ENCODE results near the gene MAP1LC3C.

The MAP1LC3C gene

GRCh38 chr1:241963722-241964121 is 35.2 kb downstream of the MAP1LC3C start:
- TF ChIP-seq SIN3A (IDR thresholded peaks at IDR 0.05; ENCODE audit: borderline replicate concordance, insufficient read depth, low read length) (no peak), FOXP2 (optimal IDR thresholded peaks at IDR 0.05; ENCODE audit: borderline replicate concordance, extremely low read depth, extremely low read length, insufficient read depth) (no peak), POLR2AphosphoS5 (IDR thresholded peaks at IDR 0.05; ENCODE audit: low read depth, low read length) (no peak), TAF1 (IDR thresholded peaks at IDR 0.05; ENCODE audit: borderline replicate concordance, insufficient read depth, low read length) (no peak)
- TF ChIP-seq, protein P1, sequence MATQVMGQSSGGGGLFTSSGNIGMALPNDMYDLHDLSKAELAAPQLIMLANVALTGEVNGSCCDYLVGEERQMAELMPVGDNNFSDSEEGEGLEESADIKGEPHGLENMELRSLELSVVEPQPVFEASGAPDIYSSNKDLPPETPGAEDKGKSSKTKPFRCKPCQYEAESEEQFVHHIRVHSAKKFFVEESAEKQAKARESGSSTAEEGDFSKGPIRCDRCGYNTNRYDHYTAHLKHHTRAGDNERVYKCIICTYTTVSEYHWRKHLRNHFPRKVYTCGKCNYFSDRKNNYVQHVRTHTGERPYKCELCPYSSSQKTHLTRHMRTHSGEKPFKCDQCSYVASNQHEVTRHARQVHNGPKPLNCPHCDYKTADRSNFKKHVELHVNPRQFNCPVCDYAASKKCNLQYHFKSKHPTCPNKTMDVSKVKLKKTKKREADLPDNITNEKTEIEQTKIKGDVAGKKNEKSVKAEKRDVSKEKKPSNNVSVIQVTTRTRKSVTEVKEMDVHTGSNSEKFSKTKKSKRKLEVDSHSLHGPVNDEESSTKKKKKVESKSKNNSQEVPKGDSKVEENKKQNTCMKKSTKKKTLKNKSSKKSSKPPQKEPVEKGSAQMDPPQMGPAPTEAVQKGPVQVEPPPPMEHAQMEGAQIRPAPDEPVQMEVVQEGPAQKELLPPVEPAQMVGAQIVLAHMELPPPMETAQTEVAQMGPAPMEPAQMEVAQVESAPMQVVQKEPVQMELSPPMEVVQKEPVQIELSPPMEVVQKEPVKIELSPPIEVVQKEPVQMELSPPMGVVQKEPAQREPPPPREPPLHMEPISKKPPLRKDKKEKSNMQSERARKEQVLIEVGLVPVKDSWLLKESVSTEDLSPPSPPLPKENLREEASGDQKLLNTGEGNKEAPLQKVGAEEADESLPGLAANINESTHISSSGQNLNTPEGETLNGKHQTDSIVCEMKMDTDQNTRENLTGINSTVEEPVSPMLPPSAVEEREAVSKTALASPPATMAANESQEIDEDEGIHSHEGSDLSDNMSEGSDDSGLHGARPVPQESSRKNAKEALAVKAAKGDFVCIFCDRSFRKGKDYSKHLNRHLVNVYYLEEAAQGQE (IDR thresholded peaks at IDR 0.05; ENCODE audit: insufficient read depth in 1 of 2, low read depth in 2 of 2, low read length in 2 of 2), result no peak

- TF ChIP-seq POLR2AphosphoS5 (IDR thresholded peaks at IDR 0.05; ENCODE audit: low read depth, low read length) (no peak), FOXP2 (optimal IDR thresholded peaks at IDR 0.05; ENCODE audit: borderline replicate concordance, extremely low read depth, extremely low read length, insufficient read depth) (no peak), SIN3A (IDR thresholded peaks at IDR 0.05; ENCODE audit: borderline replicate concordance, insufficient read depth, low read length) (no peak)
These were observed 36.7 kb downstream of the MAP1LC3C start for GRCh38 chr1:241962153-241962552.

DNA sequence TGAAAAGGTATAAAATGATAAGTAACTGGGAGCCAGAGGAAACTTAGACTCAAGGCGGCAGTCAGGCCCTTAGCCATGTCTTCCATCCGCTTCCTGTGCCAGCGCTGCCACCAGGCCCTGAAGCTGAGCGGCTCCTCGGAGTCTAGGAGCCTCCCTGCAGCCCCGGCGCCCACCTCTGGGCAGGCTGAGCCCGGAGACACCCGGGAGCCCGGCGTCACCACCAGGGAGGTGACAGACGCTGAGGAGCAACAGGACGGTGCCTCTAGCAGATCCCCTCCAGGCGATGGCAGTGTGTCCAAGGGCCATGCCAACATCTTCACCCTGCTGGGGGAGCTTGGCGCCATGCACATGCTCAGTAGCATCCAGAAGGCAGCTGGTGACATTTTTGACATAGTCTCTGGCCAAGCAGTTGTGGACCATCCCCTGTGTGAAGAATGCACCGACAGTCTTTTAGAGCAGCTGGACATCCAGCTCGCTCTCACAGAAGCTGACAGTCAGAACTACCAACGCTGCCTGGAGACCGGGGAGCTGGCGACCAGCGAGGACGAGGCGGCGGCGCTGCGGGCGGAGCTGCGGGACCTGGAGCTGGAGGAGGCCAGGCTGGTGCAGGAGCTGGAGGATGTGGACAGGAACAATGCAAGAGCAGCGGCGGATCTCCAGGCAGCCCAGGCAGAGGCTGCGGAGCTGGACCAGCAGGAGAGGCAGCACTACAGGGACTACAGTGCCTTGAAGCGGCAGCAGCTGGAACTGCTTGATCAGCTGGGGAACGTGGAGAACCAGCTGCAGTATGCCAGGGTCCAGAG is 41.0 kb downstream of the MAP1LC3C start, which contains the start of gene BECN2:
Gene BECN2, plus strand, starts transcription at position 76 of the 803 bp plus-strand sequence. Its CDS starts 0 bp downstream, at position 76.
- TF ChIP-seq TAF1 (IDR thresholded peaks at IDR 0.05; ENCODE audit: borderline replicate concordance, insufficient read depth, low read length) (no peak), SIN3A (IDR thresholded peaks at IDR 0.05; ENCODE audit: borderline replicate concordance, insufficient read depth, low read length) (no peak), FOXP2 (optimal IDR thresholded peaks at IDR 0.05; ENCODE audit: borderline replicate concordance, extremely low read depth, extremely low read length, insufficient read depth) (no peak), POLR2AphosphoS5 (IDR thresholded peaks at IDR 0.05; ENCODE audit: low read depth, low read length) (no peak)
- TF ChIP-seq, protein P1 (IDR thresholded peaks at IDR 0.05; ENCODE audit: insufficient read depth in 1 of 2, low read depth in 2 of 2, low read length in 2 of 2), result no peak

DNA sequence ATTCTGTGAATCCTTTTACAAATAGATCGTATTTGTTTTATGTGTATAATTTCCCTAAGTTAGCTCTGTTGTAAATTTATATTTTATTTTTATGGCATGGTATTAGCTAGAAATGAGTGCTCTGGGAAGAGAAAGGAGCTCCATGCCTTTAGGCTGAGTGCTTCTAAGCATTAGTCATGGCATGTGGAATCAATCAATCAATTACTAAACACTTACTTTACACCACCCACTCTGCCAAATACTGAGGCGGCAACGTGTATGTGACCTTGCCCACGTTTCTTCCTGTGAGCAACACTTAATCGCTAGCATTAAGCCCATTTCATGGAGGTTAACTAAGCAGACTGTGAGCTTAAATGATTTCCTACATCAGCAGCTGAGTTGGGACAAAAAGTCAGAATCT is 48.5 kb downstream of the MAP1LC3C start:
- TF ChIP-seq FOXP2 (optimal IDR thresholded peaks at IDR 0.05; ENCODE audit: borderline replicate concordance, extremely low read depth, extremely low read length, insufficient read depth), result no peak
- TF ChIP-seq TAF1 (IDR thresholded peaks at IDR 0.05; ENCODE audit: borderline replicate concordance, insufficient read depth, low read length), result no peak
- TF ChIP-seq POLR2AphosphoS5 (IDR thresholded peaks at IDR 0.05; ENCODE audit: low read depth, low read length), result no peak
- TF ChIP-seq SIN3A (IDR thresholded peaks at IDR 0.05; ENCODE audit: borderline replicate concordance, insufficient read depth, low read length), result no peak
- TF ChIP-seq, protein P1 (IDR thresholded peaks at IDR 0.05; ENCODE audit: insufficient read depth in 1 of 2, low read depth in 2 of 2, low read length in 2 of 2), result no peak

GRCh38 chr1:241947354-241947753 is 51.5 kb downstream of the MAP1LC3C start:
- no peak for TF ChIP-seq TAF1 (IDR thresholded peaks at IDR 0.05; ENCODE audit: borderline replicate concordance, insufficient read depth, low read length)
- TF ChIP-seq FOXP2 (optimal IDR thresholded peaks at IDR 0.05; ENCODE audit: borderline replicate concordance, extremely low read depth, extremely low read length, insufficient read depth), result no peak
- TF ChIP-seq, protein P1 (IDR thresholded peaks at IDR 0.05; ENCODE audit: insufficient read depth in 1 of 2, low read depth in 2 of 2, low read length in 2 of 2), result no peak
- no peak for TF ChIP-seq POLR2AphosphoS5 (IDR thresholded peaks at IDR 0.05; ENCODE audit: low read depth, low read length)
- TF ChIP-seq SIN3A (IDR thresholded peaks at IDR 0.05; ENCODE audit: borderline replicate concordance, insufficient read depth, low read length), result no peak
